ENCODE measurements around the gene ZWINT.

DNA sequence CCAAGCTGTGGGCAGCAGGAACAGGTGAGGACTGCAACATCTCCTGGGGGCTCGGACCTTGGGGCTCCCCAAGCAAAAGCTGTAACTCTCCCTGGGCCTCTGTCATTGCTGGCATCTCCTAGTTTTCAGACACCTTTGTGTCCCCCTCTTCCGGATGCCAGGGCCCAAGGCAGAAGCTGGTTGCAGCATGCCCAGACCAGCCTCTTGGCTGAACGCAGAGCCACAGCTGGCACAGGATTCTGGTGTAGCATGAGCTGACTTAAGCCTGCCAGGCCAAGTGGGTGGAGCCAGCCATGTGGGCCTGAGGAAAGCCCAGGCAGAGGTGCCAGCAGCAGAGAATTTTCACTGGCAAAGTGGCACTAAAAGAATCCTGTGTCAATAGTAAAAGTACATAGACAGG lies 43.5 kb downstream of the ZWINT start:
- TF ChIP-seq, protein P1, sequence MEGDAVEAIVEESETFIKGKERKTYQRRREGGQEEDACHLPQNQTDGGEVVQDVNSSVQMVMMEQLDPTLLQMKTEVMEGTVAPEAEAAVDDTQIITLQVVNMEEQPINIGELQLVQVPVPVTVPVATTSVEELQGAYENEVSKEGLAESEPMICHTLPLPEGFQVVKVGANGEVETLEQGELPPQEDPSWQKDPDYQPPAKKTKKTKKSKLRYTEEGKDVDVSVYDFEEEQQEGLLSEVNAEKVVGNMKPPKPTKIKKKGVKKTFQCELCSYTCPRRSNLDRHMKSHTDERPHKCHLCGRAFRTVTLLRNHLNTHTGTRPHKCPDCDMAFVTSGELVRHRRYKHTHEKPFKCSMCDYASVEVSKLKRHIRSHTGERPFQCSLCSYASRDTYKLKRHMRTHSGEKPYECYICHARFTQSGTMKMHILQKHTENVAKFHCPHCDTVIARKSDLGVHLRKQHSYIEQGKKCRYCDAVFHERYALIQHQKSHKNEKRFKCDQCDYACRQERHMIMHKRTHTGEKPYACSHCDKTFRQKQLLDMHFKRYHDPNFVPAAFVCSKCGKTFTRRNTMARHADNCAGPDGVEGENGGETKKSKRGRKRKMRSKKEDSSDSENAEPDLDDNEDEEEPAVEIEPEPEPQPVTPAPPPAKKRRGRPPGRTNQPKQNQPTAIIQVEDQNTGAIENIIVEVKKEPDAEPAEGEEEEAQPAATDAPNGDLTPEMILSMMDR (IDR thresholded peaks at IDR 0.05; ENCODE audit: control extremely low read depth in 1 of 3, insufficient read depth in 1 of 3, low read depth in 1 of 3, low read length in 3 of 3) = no peak
- TF ChIP-seq CBX5 (IDR thresholded peaks at IDR 0.05; ENCODE audit: low read depth, low read length) (no peak), POLR2AphosphoS5 (IDR thresholded peaks at IDR 0.05; ENCODE audit: low read depth, low read length) (no peak), JUN (IDR thresholded peaks at IDR 0.05; ENCODE audit: low read depth, low read length) (no peak), KDM1A (IDR thresholded peaks at IDR 0.05; ENCODE audit: borderline replicate concordance, low read length) (no peak), GTF2F1 (IDR thresholded peaks at IDR 0.05; ENCODE audit: borderline replicate concordance, low read depth, low read length) (no peak), POLR2A (IDR thresholded peaks at IDR 0.05; ENCODE audit: control extremely low read depth in 1 of 2, low read depth in 2 of 2, low read length in 2 of 2) (no peak), RBBP5 (IDR thresholded peaks at IDR 0.05; ENCODE audit: borderline replicate concordance, low read depth, low read length) (no peak), TAF1 (IDR thresholded peaks at IDR 0.05; ENCODE audit: low read depth, low read length) (no peak), CEBPB (IDR thresholded peaks at IDR 0.05; ENCODE audit: low read depth, low read length) (no peak), RAD21 (IDR thresholded peaks at IDR 0.05 in 1 of 2, conservative IDR thresholded peaks at IDR 0.05 in 1 of 2; ENCODE audit: low read depth in 2 of 2, low read length in 2 of 2) (no peak)
- TF ChIP-seq, protein P2, sequence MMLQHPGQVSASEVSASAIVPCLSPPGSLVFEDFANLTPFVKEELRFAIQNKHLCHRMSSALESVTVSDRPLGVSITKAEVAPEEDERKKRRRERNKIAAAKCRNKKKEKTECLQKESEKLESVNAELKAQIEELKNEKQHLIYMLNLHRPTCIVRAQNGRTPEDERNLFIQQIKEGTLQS (IDR thresholded peaks at IDR 0.05; ENCODE audit: insufficient read depth, low read depth, low read length) = no peak
- TF ChIP-seq, protein P3, sequence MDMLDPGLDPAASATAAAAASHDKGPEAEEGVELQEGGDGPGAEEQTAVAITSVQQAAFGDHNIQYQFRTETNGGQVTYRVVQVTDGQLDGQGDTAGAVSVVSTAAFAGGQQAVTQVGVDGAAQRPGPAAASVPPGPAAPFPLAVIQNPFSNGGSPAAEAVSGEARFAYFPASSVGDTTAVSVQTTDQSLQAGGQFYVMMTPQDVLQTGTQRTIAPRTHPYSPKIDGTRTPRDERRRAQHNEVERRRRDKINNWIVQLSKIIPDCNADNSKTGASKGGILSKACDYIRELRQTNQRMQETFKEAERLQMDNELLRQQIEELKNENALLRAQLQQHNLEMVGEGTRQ (IDR thresholded peaks at IDR 0.05; ENCODE audit: low read length) = no peak
- TF ChIP-seq, protein P4, sequence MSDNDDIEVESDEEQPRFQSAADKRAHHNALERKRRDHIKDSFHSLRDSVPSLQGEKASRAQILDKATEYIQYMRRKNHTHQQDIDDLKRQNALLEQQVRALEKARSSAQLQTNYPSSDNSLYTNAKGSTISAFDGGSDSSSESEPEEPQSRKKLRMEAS (IDR thresholded peaks at IDR 0.05) = no peak
